ENCODE data around the gene EIF3L. TPM values are rescaled to one million over a fixed set of nuclear protein-coding genes. Genes with fewer than 3 reads are reported as not detected.

Gene EIF3L
- total RNA-seq, 6 donors from 2014 or later, result 130 to 418 (median 248) TPM

DNA sequence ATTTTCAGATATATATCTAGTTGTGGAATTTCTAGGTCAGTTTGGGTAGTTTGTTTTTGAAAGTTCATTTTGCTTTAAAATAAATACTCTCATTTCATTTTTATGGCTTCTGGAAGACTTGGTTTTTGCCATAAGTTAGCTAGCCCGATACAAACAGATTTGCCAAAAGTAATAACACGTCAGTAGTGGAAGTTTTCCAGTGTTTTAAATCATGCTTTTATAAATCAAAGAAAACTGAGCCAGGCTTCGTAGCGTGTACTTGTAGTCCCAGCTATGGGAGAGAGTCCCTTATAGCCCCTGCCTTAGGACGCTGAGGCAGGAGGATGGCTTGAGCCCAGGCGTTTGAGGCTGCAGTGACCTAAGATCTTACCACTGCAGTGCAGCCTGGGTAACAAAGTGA lies 35.2 kb downstream of the EIF3L start:
- no peak for TF ChIP-seq POLR2A (IDR thresholded peaks at IDR 0.05)
- no peaks in the 10 kb centered on the region for H3K27me3 ChIP-seq
- 73 to 79% methylated on average over 6 of the region's 6 CpGs for WGBS, 2 donors
- ATAC-seq (ENCODE audit: low FRiP score in 2 of 2) (no peak), DNase-seq (no peak)
- H3K9me3 ChIP-seq, result no peaks in the 10 kb centered on the region
- no peak overlapping the region for H3K4me3 ChIP-seq
- peaks cover 8 to 14% (median 10%) of the 10 kb centered on the region in 4 donors for H3K4me1 ChIP-seq
- peaks cover 24 to 85% (median 64%) of the 10 kb centered on the region in 4 donors for H3K36me3 ChIP-seq
- no peak overlapping the region for H3K27ac ChIP-seq

DNA sequence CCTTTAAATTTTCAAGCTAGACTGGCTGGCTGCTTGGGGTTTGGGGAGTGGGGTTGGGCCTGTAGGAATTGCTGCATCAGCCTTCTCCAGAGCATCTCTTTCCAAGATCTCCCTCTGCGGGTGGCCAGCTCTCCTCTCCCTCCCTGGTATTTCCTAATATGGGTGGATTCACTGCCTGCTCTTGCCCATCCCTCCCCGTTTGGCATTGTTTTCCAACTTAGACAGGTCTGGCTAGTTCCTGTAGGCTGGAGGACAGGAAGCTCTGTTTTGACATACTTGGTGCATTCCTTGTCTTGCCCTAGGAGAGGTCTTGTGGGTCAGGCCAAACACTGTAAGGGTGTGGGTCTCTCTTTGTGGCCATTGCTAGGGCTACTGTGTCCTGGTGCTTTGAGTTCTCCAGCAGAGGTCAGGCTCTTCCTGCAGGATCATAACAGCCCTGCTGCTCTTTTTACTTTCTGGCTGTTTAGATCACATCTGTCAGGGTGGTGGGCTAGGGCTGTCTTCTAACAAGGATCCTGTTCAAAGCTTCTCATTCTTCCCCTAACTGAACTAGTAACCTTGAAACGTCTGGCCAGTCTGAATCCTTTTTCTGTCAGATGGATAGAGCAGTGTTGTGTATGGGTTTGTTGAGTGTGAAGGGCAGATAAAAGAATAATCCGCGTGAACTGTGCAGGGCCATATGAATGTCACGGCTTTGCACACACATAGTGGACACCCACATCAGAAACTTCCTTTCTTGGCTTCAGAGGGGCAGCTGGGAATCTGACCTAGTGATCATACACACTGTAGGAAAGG lies 38.6 kb downstream of the EIF3L start:
- DNase-seq, result no peak
- ATAC-seq (ENCODE audit: low FRiP score in 2 of 2), result peak; percentile 79 to 90

DNA sequence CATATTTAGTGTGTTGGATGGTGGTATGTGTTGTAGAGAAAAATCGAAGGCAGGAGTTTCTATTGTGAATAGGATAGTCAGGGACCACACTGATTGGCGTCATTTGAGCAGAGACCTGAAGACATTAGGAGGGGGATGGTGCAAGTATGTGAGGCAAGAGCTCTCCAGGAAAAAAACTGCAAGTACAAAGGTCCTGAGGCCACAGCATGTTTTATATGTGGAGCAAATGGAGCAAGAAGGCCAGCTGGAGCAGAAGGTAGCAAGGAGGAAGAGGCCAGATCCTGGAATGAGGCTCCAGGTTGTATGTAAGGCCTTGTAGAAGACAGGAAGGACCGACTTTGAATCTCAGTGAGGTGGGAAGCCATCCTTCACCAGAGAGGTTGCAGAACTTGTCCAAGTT lies 42.7 kb downstream of the EIF3L start:
- Histone ChIP-seq H3K4me1 (peaks cover 43 to 65% (median 53%) of the 10 kb centered on the region in 4 donors), H3K4me3 (no peak overlapping the region), H3K27ac (no peak overlapping the region), H3K27me3 (no peaks in the 10 kb centered on the region), H3K36me3 (peaks cover 11 to 41% (median 25%) of the 10 kb centered on the region in 4 donors), H3K9me3 (no peaks in the 10 kb centered on the region)
- ATAC-seq (ENCODE audit: low FRiP score in 2 of 2), result no peak
- TF ChIP-seq POLR2AphosphoS5 (IDR thresholded peaks at IDR 0.05), result no peak
- TF ChIP-seq EP300 (IDR thresholded peaks at IDR 0.05), result no peak
- no peak for TF ChIP-seq POLR2A (IDR thresholded peaks at IDR 0.05)
- TF ChIP-seq CTCF (IDR thresholded peaks at IDR 0.05), result no peak
- DNase-seq, result no peak
- WGBS, 2 donors, result 76 to 82% methylated on average over 3 of the region's 3 CpGs

More for the DNA sequence above, 38.6 kb downstream of the EIF3L start:
- H3K4me1 ChIP-seq, result peaks cover 12 to 26% (median 17%) of the 10 kb centered on the region in 4 donors
- no peaks in the 10 kb centered on the region for H3K27me3 ChIP-seq
- TF ChIP-seq POLR2AphosphoS5 (IDR thresholded peaks at IDR 0.05), result peak in 1 of 2 donors; percentile 21
- peak in 5 of 6 experiments; percentile 38 to 64 (median 45) for TF ChIP-seq CTCF (IDR thresholded peaks at IDR 0.05)
- no peak for TF ChIP-seq EP300 (IDR thresholded peaks at IDR 0.05)
- peak overlapping the region in 3 of 4 donors; percentile 18 to 63 (median 23) for H3K27ac ChIP-seq
- H3K4me3 ChIP-seq, result no peak overlapping the region
- peaks cover 16 to 68% (median 39%) of the 10 kb centered on the region in 4 donors for H3K36me3 ChIP-seq
- H3K9me3 ChIP-seq, result no peaks in the 10 kb centered on the region
- WGBS, 2 donors, result 58 to 59% methylated on average over 6 of the region's 6 CpGs

DNA sequence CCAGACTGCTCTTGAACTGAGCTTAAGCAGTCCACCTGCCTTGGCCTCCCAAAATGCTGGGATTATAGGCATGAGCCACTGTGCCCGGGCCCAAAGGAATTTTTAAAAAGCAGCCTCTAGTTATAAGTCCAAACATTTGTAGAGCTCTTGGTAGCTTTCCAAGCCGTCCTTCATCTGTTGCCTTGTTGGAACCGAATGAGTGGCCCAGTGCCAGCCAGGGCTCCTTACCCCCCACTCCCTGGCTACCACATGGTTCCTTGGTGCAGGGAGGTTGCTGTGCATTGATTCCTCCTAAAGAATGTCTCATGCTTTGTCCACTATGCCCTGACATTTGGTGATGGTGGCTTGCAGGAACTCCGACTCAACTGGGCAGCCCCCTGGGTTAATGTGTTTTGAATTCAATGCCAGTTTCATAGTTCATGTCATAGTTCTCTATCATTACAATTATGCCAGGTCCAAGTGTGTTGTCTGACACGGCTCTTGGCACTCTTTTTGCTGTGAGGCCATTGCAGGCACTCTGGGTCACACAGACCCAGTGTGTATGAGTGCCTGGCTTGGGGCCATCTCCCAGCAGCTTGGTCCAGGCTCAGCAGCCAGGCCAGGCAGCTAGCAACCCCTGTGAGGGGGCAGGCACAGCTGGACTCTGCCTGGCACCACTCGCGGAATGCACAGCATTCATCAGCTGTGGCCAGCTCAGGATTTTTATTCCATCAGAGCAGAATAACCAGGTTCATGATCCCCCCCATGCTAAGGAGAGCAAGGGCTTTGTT lies 43.5 kb downstream of the EIF3L start:
- peak in 1 of 2 donors; percentile 72 for DNase-seq
- peak; percentile 31 to 33 for ATAC-seq (ENCODE audit: low FRiP score in 2 of 2)
- peak overlapping the region in 3 of 4 donors; percentile 5 to 65 (median 44) for H3K27ac ChIP-seq

More for the DNA sequence above, 43.5 kb downstream of the EIF3L start:
- TF ChIP-seq POLR2AphosphoS5 (IDR thresholded peaks at IDR 0.05), result no peak
- TF ChIP-seq POLR2A (IDR thresholded peaks at IDR 0.05), result no peak
- TF ChIP-seq EP300 (IDR thresholded peaks at IDR 0.05), result no peak
- no peak for TF ChIP-seq CTCF (IDR thresholded peaks at IDR 0.05)
- no peaks in the 10 kb centered on the region for H3K9me3 ChIP-seq
- H3K4me3 ChIP-seq, result no peak overlapping the region
- H3K4me1 ChIP-seq, result peaks cover 46 to 63% (median 52%) of the 10 kb centered on the region in 4 donors
- H3K36me3 ChIP-seq, result peaks cover 6 to 33% (median 21%) of the 10 kb centered on the region in 4 donors
- 38 to 64% methylated on average over 5 to 7 of the region's 7 CpGs for WGBS, 2 donors
- no peaks in the 10 kb centered on the region for H3K27me3 ChIP-seq
